Chondrocyte (in vitro differentiated cells): ENCODE results near the gene DLG2. TPM values are rescaled to one million over a fixed set of nuclear protein-coding genes. Genes with fewer than 3 reads are reported as not detected.

Source experiments
- DNase-seq: peaks from one replicate; pipeline ENCODE4 v3.0.0; 2021; ENCODE audit warnings: mixed read lengths, low spot score
- H3K27ac Mint-ChIP-seq: one replicate; pipeline ENCODE4 v1.8.0; 2021; ENCODE audit warnings: mild to moderate bottlenecking, moderate library complexity, mixed read lengths; ENCODE audit not compliant: unreplicated experiment
- H3K27me3 Mint-ChIP-seq: 2 replicates; pipeline ENCODE4 v1.8.0; 2021; ENCODE audit warnings: low read depth, mixed read lengths
- H3K36me3 Mint-ChIP-seq: 2 replicates; pipeline ENCODE4 v1.8.0; 2021; ENCODE audit warnings: low read depth, mixed read lengths
- H3K4me1 Mint-ChIP-seq: 2 replicates; pipeline ENCODE4 v1.8.0; 2021; ENCODE audit warnings: low read depth, mild to moderate bottlenecking, mixed read lengths
- H3K4me3 Mint-ChIP-seq: one replicate; pipeline ENCODE4 v1.8.0; 2021; ENCODE audit warnings: mild to moderate bottlenecking, moderate library complexity, mixed read lengths; ENCODE audit not compliant: unreplicated experiment
- H3K9me3 Mint-ChIP-seq: 2 replicates; pipeline ENCODE4 v1.8.0; 2021; ENCODE audit warnings: low read depth, mixed read lengths
- CTCF ChIP-seq: fragments of 200-600 bp; sonication (generic); IDR thresholded peaks from 2 replicates; pipeline ENCODE4 v1.5.0; 2021; ENCODE audit warnings: antibody characterized with exemption, mild to moderate bottlenecking, moderate library complexity
- total RNA-seq: library from RNA; stranded (reverse); gene quantifications from 3 replicates; pipeline ENCODE4 v1.2.1, GENCODE V29; 2021

The DLG2 gene
- total RNA-seq, 1 donor from 2014 or later = 1.3 TPM

GRCh38 chr11:83656796-83657330 is 1970.3 kb downstream of the DLG2 start:
- H3K27ac Mint-ChIP-seq = no peak overlapping the region
- no peaks in the 10 kb centered on the region for H3K36me3 Mint-ChIP-seq
- TF ChIP-seq CTCF = no peak

GRCh38 chr11:83655976-83656375 is 1971.2 kb downstream of the DLG2 start:
- H3K36me3 Mint-ChIP-seq = no peaks in the 10 kb centered on the region
- no peak for DNase-seq
- H3K4me3 Mint-ChIP-seq = no peak overlapping the region
- no peak for TF ChIP-seq CTCF
- H3K9me3 Mint-ChIP-seq = no peaks in the 10 kb centered on the region
- no peaks in the 10 kb centered on the region for H3K4me1 Mint-ChIP-seq
- H3K27ac Mint-ChIP-seq = no peak overlapping the region
- peaks cover 5% of the 10 kb centered on the region for H3K27me3 Mint-ChIP-seq

More at GRCh38 chr11:83656796-83657330, 1970.3 kb downstream of the DLG2 start:
- no peak overlapping the region for H3K4me3 Mint-ChIP-seq
- H3K9me3 Mint-ChIP-seq = no peaks in the 10 kb centered on the region
- peaks cover 9% of the 10 kb centered on the region for H3K27me3 Mint-ChIP-seq
- no peak for DNase-seq
- no peaks in the 10 kb centered on the region for H3K4me1 Mint-ChIP-seq

DNA sequence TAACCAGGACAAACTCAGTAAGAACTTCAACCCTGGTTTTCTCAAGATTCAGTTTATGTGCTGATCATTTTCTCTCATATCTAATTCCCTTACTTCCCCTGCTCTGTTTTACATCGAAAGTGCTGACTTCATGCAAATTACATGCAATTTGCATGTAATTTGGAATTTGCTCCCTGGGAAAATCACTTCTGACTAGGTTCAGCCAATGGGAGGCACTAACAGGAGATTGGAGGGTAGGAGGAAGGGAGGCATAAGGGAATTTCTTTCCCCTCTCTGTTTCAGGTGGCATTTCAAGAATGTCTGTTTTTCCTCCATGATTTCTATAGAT is 1977.7 kb downstream of the DLG2 start:
- Mint-ChIP-seq H3K9me3 (no peaks in the 10 kb centered on the region), H3K27me3 (peaks cover 16% of the 10 kb centered on the region), H3K27ac (no peak overlapping the region), H3K4me3 (no peak overlapping the region), H3K36me3 (no peaks in the 10 kb centered on the region), H3K4me1 (no peaks in the 10 kb centered on the region)
- no peak for DNase-seq
- no peak for TF ChIP-seq CTCF

DNA sequence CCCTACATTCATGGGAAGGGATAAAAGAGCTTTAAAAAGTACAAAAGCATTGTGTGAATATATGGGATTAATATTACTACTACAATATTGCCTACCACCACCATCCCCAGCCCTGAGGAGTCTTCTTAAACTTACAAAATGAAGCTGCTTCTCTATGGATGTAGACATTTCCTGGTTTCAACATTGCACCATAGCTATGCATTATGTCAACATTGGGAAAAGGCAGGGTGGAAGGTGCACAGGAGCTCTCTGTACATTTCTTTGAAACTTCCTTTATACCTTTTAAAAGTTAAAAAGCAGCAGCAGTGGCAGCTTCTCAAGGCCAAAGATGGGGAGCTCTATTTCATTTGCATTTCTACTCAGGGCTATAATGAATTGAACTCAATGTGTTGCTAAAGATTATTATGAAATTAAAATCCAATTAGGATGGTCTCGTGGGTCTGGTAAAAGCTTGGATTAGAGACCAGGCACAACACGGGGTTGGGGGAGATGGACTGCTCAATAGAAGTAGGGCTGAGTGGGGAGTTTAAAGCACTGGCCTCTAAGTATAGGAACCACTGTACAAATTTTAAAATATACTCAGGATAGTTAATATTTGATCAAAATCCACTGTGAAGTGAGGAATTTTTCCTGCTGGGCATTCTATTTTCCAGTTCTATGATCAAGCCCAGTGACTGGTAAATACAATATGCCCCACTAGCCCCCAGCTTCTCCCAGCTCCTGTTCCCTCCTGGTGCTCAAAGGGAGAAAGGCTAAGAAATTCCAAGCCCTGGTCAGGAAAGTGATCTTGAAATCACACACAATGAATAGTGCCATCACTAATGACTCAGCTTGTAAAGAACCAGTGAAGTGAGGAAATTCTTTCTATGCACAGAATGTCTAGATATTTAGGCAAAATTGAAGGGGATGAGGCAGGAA is 1978.3 kb downstream of the DLG2 start:
- H3K9me3 Mint-ChIP-seq = no peaks in the 10 kb centered on the region
- DNase-seq = no peak
- no peaks in the 10 kb centered on the region for H3K36me3 Mint-ChIP-seq
- H3K4me3 Mint-ChIP-seq = no peak overlapping the region
- TF ChIP-seq CTCF = no peak
- H3K27ac Mint-ChIP-seq = no peak overlapping the region
- H3K27me3 Mint-ChIP-seq = peaks cover 16% of the 10 kb centered on the region
- no peaks in the 10 kb centered on the region for H3K4me1 Mint-ChIP-seq

DNA sequence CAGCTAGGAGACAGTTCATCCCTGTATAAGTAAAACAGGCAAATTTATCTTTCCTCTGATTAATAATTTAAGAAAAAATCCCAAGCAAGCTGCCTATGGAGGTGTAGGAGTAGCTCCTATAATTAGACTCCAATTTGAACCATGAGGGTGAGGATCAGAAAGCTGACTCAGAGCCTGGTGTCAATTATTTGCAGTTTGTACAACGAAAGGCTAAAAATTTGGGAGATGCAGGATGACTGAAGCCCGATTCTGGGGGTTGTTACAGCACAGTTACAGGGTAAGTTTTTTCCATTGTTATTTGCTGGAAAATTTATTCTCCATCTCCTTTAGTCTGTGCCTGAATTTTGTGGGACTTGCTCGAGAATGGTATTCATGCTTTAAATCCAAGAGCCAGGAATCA is 1981.6 kb downstream of the DLG2 start:
- H3K36me3 Mint-ChIP-seq = no peaks in the 10 kb centered on the region
- H3K4me1 Mint-ChIP-seq = no peaks in the 10 kb centered on the region
- no peak for TF ChIP-seq CTCF
- H3K4me3 Mint-ChIP-seq = no peak overlapping the region
- H3K27ac Mint-ChIP-seq = no peak overlapping the region
- H3K9me3 Mint-ChIP-seq = no peaks in the 10 kb centered on the region
- DNase-seq = no peak
- peaks cover 16% of the 10 kb centered on the region for H3K27me3 Mint-ChIP-seq
